DMS 273 treated with DMSO at 0.1 percent for 48 hours (cell line): ENCODE measurements around the gene RET.
"Not testable (repeated sequence)": the region's sequence is repeated elsewhere in the genome, so short reads cannot be mapped to it uniquely, and the experiment has no call there.

Experiments
- DNase-seq: peaks from one replicate; lab custom pipeline; 2025; lab: John Stamatoyannopoulos, UW

The RET gene

GRCh38 chr10:43135656-43136055 lies 58.8 kb downstream of the RET start:
- DNase-seq, result no peak

- DNase-seq, result no peak
Measured at GRCh38 chr10:43136432-43136831, 59.6 kb downstream of the RET start.

- no peak for DNase-seq
Measured at GRCh38 chr10:43136995-43137716, 60.3 kb downstream of the RET start.

- no peak for DNase-seq
Measured at GRCh38 chr10:43137717-43138020, 60.8 kb downstream of the RET start.

GRCh38 chr10:43138021-43138756 lies 61.3 kb downstream of the RET start, which contains the start of gene CSGALNACT2:
Gene CSGALNACT2, plus strand, starts transcription at chr10:43138445. Its CDS starts 16,705 bp downstream, at chr10:43155150.
- peak; percentile 46 for DNase-seq

- DNase-seq, result no peak
Measured at GRCh38 chr10:43138757-43139241, 61.9 kb downstream of the RET start.

- no peak for DNase-seq
Measured at GRCh38 chr10:43141421-43141820, 64.6 kb downstream of the RET start.

GRCh38 chr10:43145311-43145710 lies 68.4 kb downstream of the RET start:
- no peak for DNase-seq

- DNase-seq, result not testable (repeated sequence)
Measured at GRCh38 chr10:43145936-43146335, 69.1 kb downstream of the RET start.

GRCh38 chr10:43151371-43151770 lies 74.5 kb downstream of the RET start:
- no peak for DNase-seq

GRCh38 chr10:43153901-43154300 lies 77.0 kb downstream of the RET start:
- DNase-seq, result no peak

- no peak for DNase-seq
Measured at GRCh38 chr10:43155221-43155620, 78.4 kb downstream of the RET start.

- DNase-seq, result no peak
Measured at GRCh38 chr10:43155741-43156140, 78.9 kb downstream of the RET start.

GRCh38 chr10:43156590-43157341 lies 79.9 kb downstream of the RET start:
- DNase-seq, result no peak

- DNase-seq, result no peak
Measured at GRCh38 chr10:43158636-43159035, 81.8 kb downstream of the RET start.

- DNase-seq, result no peak
Measured at GRCh38 chr10:43160046-43160920, 83.4 kb downstream of the RET start.

- DNase-seq, result no peak
Measured at GRCh38 chr10:43160921-43161255, 84.0 kb downstream of the RET start.

GRCh38 chr10:43162604-43163003 lies 85.7 kb downstream of the RET start:
- no peak for DNase-seq

- no peak for DNase-seq
Measured at GRCh38 chr10:43166207-43166879, 89.5 kb downstream of the RET start.

- DNase-seq, result no peak
Measured at GRCh38 chr10:43166880-43167497, 90.1 kb downstream of the RET start.

GRCh38 chr10:43167498-43167889 lies 90.6 kb downstream of the RET start:
- no peak for DNase-seq
